Fibroblast of lung (primary cell): Measurements from ENCODE around the gene TRAF2. TPM values are rescaled to one million over a fixed set of nuclear protein-coding genes. Genes with fewer than 3 reads are reported as not detected.

Source experiments
- DNase-seq, 2 donors: peaks; one replicate each; pipeline versions ENCODE4 v3.0.0 to v3.0.0-alpha.2; 2010; ENCODE audit warnings: low read depth in 2 of 2
- H2AFZ ChIP-seq: 2 replicates; pipeline ENCODE4 v1.5.1; 2012; ENCODE audit warnings: low read length, control low read depth, inconsistent platforms
- H3K27ac ChIP-seq: 2 replicates; pipeline ENCODE4 v1.5.1; 2011; ENCODE audit warnings: low read length, control low read depth; ENCODE audit not compliant: insufficient read depth
- H3K27me3 ChIP-seq: 2 replicates; pipeline ENCODE4 v1.5.1; 2011; ENCODE audit warnings: mild to moderate bottlenecking, low read length; ENCODE audit not compliant: control insufficient read depth, insufficient read depth
- H3K36me3 ChIP-seq: 2 replicates; pipeline ENCODE4 v1.5.1; 2011; ENCODE audit warnings: low read length; ENCODE audit not compliant: control insufficient read depth, insufficient read depth
- H3K4me1 ChIP-seq: 2 replicates; pipeline ENCODE4 v1.5.1; 2011; ENCODE audit warnings: low read length; ENCODE audit not compliant: control insufficient read depth, insufficient read depth; ENCODE audit errors: extremely low read depth
- H3K4me2 ChIP-seq: 2 replicates; pipeline ENCODE4 v1.5.1; 2011; ENCODE audit warnings: low read length, control low read depth; ENCODE audit not compliant: insufficient read depth; ENCODE audit errors: extremely low read depth
- H3K4me3 ChIP-seq, 4 experiments: fragments of 200-600 bp in 1 of 4; sonication (generic) in 1 of 4; replicated peaks in 1 of 4; 2 replicates each; pipeline ENCODE4 v1.5.1; 2011 to 2016; ENCODE audit warnings: low read length in 4 of 4, low read depth in 3 of 4, mild to moderate bottlenecking in 3 of 4, control low read depth in 2 of 4, inconsistent platforms in 1 of 4, mixed read lengths in 1 of 4; ENCODE audit not compliant: insufficient read depth in 1 of 4; ENCODE audit errors: control extremely low read depth in 1 of 4
- H3K79me2 ChIP-seq: 2 replicates; pipeline ENCODE4 v1.5.1; 2012; ENCODE audit warnings: mild to moderate bottlenecking, low read length, inconsistent platforms; ENCODE audit not compliant: control insufficient read depth, insufficient read depth
- H3K9ac ChIP-seq: 2 replicates; pipeline ENCODE4 v1.5.1; 2011; ENCODE audit warnings: mild to moderate bottlenecking, low read length, control low read depth; ENCODE audit not compliant: insufficient read depth
- H3K9me3 ChIP-seq: 2 replicates; pipeline ENCODE4 v1.5.1; 2012; ENCODE audit warnings: low read depth, low read length; ENCODE audit not compliant: control insufficient read depth, insufficient read depth
- H4K20me1 ChIP-seq: 2 replicates; pipeline ENCODE4 v1.5.1; 2011; ENCODE audit warnings: low read length; ENCODE audit not compliant: control insufficient read depth, insufficient read depth; ENCODE audit errors: extremely low read depth
- EZH2 ChIP-seq: IDR thresholded peaks from 2 replicates; pipeline ENCODE4 v1.5.1; 2012; ENCODE audit warnings: low read length, control low read depth, mild to moderate bottlenecking; ENCODE audit errors: missing control alignments
- polyA plus RNA-seq, 2 donors: library from polyadenylated mRNA; depleted of rRNA in 1 of 2; stranded (reverse) in 1 of 2; unstranded in 1 of 2; fragments of >200 nt; gene quantifications; 2 replicates each; pipeline ENCODE4 v1.2.1, GENCODE V29; 2011 to 2012; ENCODE audit warnings: missing spikeins in 1 of 2
- total RNA-seq: library from RNA; depleted of rRNA; stranded (reverse); fragments of >200 nt; gene quantifications from 2 replicates; pipeline ENCODE4 v1.2.1, GENCODE V29; 2014
- TF ChIP-seq, protein P1 (sequence below), 2 donors: IDR thresholded peaks in 1 of 2; conservative IDR thresholded peaks in 1 of 2; 1 replicate in 1 of 2; 2 replicates in 1 of 2; pipeline ENCODE4 v1.5.1; 2011 to 2012; ENCODE audit warnings: low read length in 2 of 2, control low read depth in 1 of 2, inconsistent platforms in 1 of 2, low read depth in 1 of 2, mild to moderate bottlenecking in 1 of 2

Gene TRAF2
- total and polyA plus RNA-seq, 2 donors (not counting 1 experiment from before 2014, with no cell fraction given): 3.7 to 8.4 TPM

DNA sequence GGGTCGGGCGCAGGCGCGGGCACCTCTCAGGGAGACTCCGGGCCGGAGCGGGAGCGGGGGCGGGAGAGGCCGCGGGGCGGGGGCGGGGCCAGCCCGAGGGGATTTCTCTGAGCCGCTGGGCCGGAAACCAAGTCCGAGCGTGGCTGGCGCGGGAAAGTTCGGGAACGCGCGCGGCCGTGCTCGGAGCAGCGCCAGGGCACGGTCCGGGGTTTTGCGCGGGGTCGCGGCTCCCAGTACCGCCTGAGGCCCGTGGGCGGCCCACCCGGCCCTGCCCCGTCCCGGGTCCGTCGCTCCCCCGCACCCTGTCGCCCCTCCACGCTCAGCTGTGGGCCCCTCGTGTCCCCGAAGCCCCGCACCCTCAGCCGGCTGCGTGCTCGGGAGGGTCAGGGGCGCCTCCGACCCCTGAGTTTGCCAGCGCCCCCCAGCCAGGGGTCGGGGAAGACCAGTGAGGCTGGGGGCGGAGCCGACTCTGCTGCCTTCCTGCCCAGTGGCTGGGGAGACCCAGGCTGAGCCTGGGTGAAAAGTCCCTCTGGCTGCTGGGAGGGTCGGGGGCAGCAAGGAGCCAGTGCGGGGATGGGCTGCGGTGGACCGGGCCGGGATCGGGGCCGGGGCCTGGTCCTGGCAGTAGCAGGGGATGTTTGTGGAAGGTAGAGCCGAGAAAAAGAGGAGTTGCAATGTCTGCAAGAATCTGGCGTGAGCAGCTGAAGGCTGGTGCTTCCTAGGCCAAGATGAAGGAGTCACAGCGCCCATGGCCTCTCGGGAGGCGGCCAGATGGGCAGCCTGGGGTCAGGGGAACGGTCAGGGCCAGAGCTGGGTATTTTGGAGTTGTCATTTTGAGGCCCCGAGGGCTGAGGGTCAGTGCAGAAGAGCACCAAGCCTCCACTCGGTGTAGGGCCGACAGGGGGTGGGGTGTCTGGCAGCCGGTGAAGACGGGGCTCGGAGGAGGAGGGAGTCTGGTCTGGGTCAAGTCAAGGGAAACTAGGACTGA, 588 bp downstream of the TRAF2 start:
- H3K36me3 ChIP-seq: no peaks in the 10 kb centered on the region
- peak overlapping the region; percentile 80 for H3K9ac ChIP-seq
- peak overlapping the region; percentile 65 for H3K27ac ChIP-seq
- H3K4me3 ChIP-seq: peak overlapping the region; percentile 53 to 85 (median 78)
- H4K20me1 ChIP-seq: no peaks in the 10 kb centered on the region
- no peaks in the 10 kb centered on the region for H3K27me3 ChIP-seq
- no peaks in the 10 kb centered on the region for H3K9me3 ChIP-seq
- TF ChIP-seq, protein P1, sequence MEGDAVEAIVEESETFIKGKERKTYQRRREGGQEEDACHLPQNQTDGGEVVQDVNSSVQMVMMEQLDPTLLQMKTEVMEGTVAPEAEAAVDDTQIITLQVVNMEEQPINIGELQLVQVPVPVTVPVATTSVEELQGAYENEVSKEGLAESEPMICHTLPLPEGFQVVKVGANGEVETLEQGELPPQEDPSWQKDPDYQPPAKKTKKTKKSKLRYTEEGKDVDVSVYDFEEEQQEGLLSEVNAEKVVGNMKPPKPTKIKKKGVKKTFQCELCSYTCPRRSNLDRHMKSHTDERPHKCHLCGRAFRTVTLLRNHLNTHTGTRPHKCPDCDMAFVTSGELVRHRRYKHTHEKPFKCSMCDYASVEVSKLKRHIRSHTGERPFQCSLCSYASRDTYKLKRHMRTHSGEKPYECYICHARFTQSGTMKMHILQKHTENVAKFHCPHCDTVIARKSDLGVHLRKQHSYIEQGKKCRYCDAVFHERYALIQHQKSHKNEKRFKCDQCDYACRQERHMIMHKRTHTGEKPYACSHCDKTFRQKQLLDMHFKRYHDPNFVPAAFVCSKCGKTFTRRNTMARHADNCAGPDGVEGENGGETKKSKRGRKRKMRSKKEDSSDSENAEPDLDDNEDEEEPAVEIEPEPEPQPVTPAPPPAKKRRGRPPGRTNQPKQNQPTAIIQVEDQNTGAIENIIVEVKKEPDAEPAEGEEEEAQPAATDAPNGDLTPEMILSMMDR (conservative IDR thresholded peaks at IDR 0.05 in 1 of 2, IDR thresholded peaks at IDR 0.05 in 1 of 2; ENCODE audit: low read depth in 1 of 2, low read length in 2 of 2): no peak
- TF ChIP-seq EZH2: no peak
- H3K4me1 ChIP-seq: peaks cover 3% of the 10 kb centered on the region
- peak overlapping the region; percentile 68 for H2AFZ ChIP-seq
- DNase-seq: peak; percentile 6 to 18
- H3K4me2 ChIP-seq: peak overlapping the region; percentile 94
- H3K79me2 ChIP-seq: peaks cover 29% of the 10 kb centered on the region

DNA sequence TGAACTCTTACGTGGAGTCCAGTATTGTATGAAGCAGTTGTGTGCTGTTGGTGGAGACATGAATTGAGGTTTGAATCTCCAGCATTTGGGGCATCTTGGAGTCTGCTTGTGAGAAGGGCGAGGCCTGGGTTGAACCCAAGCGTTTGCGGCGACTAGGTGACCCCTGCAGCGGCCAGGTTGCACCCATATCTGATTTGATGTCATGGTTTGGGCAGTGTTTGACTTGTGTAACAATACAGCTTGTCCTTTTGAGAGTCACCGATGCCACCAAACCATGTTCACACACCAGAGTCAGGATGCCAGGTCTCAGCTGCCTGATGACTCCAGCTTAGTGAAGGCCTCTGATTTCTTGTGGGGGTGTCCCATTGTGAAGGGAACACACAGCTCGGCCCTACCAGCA, 2.1 kb downstream of the TRAF2 start:
- H3K9ac ChIP-seq: no peak overlapping the region
- H2AFZ ChIP-seq: no peak overlapping the region
- H3K4me1 ChIP-seq: no peaks in the 10 kb centered on the region
- TF ChIP-seq, protein P1 (conservative IDR thresholded peaks at IDR 0.05 in 1 of 2, IDR thresholded peaks at IDR 0.05 in 1 of 2; ENCODE audit: low read depth in 1 of 2, low read length in 2 of 2): no peak
- no peak for TF ChIP-seq EZH2
- peaks cover 35% of the 10 kb centered on the region for H3K79me2 ChIP-seq
- no peak overlapping the region for H3K27ac ChIP-seq
- H3K36me3 ChIP-seq: peaks cover 3% of the 10 kb centered on the region
- H3K9me3 ChIP-seq: no peaks in the 10 kb centered on the region
- DNase-seq: no peak
- no peaks in the 10 kb centered on the region for H4K20me1 ChIP-seq
- no peak overlapping the region for H3K4me3 ChIP-seq
- H3K4me2 ChIP-seq: no peak overlapping the region
- no peaks in the 10 kb centered on the region for H3K27me3 ChIP-seq

DNA sequence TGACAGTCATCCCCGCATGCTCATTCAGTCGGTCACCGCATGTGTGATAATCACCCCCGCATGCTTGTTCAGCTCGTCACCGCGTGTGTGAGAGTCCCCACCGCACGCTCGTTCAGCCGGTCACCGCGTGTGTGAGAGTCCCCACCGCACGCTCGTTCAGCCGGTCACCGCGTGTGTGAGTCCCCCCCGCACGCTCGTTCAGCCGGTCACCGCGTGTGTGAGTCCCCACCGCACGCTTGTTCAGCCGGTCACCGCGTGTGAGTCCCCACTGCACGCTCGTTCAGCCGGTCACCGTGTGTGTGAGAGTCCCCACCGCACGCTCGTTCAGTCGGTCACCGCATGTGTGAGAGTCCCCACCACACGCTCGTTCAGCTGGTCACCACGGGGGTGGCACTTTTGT, 3.5 kb downstream of the TRAF2 start:
- Histone ChIP-seq H3K9me3 (no peaks in the 10 kb centered on the region), H4K20me1 (no peaks in the 10 kb centered on the region), H3K4me3 (no peak overlapping the region), H3K36me3 (peaks cover 5% of the 10 kb centered on the region), H3K9ac (no peak overlapping the region), H3K4me1 (no peaks in the 10 kb centered on the region), H3K27me3 (no peaks in the 10 kb centered on the region), H2AFZ (no peak overlapping the region), H3K4me2 (no peak overlapping the region), H3K79me2 (peaks cover 35% of the 10 kb centered on the region), H3K27ac (no peak overlapping the region)
- DNase-seq: no peak
- TF ChIP-seq EZH2: no peak
- TF ChIP-seq, protein P1 (conservative IDR thresholded peaks at IDR 0.05 in 1 of 2, IDR thresholded peaks at IDR 0.05 in 1 of 2; ENCODE audit: low read depth in 1 of 2, low read length in 2 of 2): no peak
